C4-2B (cell line): ENCODE measurements around the gene PDZRN4.

Source experiments
- H3K27ac ChIP-seq: fragments of 450-650 bp; 2 replicates; pipeline ENCODE4 v1.5.1; 2017
- ZFX ChIP-seq: fragments of 450-650 bp; IDR thresholded peaks from 2 replicates; pipeline ENCODE4 v1.6.1; 2017
- TF ChIP-seq, protein P1 (sequence below): fragments of 450-650 bp; conservative IDR thresholded peaks from 2 replicates; pipeline ENCODE4 v1.5.1; 2017; ENCODE audit warnings: mild to moderate bottlenecking

The PDZRN4 gene

GRCh38 chr12:41548926-41549325 lies 360.8 kb downstream of the PDZRN4 start:
- TF ChIP-seq, protein P1, sequence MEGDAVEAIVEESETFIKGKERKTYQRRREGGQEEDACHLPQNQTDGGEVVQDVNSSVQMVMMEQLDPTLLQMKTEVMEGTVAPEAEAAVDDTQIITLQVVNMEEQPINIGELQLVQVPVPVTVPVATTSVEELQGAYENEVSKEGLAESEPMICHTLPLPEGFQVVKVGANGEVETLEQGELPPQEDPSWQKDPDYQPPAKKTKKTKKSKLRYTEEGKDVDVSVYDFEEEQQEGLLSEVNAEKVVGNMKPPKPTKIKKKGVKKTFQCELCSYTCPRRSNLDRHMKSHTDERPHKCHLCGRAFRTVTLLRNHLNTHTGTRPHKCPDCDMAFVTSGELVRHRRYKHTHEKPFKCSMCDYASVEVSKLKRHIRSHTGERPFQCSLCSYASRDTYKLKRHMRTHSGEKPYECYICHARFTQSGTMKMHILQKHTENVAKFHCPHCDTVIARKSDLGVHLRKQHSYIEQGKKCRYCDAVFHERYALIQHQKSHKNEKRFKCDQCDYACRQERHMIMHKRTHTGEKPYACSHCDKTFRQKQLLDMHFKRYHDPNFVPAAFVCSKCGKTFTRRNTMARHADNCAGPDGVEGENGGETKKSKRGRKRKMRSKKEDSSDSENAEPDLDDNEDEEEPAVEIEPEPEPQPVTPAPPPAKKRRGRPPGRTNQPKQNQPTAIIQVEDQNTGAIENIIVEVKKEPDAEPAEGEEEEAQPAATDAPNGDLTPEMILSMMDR = no peak
- TF ChIP-seq ZFX = no peak
- H3K27ac ChIP-seq = no peak overlapping the region

DNA sequence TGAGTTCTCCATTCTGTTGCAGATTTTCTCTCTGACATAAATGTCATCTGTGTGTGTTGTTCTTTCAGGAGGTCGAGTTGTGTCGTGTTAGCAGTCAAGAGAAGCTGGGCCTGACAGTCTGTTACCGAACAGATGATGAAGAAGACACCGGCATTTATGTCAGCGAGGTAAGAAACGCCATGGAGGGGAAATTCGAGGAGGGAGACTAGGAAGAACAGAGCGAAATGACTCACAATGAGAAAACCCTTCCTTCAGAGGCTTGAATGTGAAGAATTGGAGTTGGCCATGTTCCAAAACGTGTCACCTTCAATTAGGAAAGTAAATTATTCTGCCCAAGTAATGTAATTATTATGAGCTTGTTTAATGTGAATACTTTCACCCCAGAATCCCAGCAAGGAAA lies 364.5 kb downstream of the PDZRN4 start:
- H3K27ac ChIP-seq = no peak overlapping the region
- TF ChIP-seq, protein P1 = no peak
- TF ChIP-seq ZFX = no peak

- TF ChIP-seq, protein P1 = no peak
- TF ChIP-seq ZFX = no peak
- H3K27ac ChIP-seq = no peak overlapping the region
Measured at GRCh38 chr12:41556176-41556575, 368.1 kb downstream of the PDZRN4 start.

GRCh38 chr12:41557344-41557743 lies 369.2 kb downstream of the PDZRN4 start:
- no peak overlapping the region for H3K27ac ChIP-seq
- TF ChIP-seq, protein P1 = no peak
- TF ChIP-seq ZFX = no peak

DNA sequence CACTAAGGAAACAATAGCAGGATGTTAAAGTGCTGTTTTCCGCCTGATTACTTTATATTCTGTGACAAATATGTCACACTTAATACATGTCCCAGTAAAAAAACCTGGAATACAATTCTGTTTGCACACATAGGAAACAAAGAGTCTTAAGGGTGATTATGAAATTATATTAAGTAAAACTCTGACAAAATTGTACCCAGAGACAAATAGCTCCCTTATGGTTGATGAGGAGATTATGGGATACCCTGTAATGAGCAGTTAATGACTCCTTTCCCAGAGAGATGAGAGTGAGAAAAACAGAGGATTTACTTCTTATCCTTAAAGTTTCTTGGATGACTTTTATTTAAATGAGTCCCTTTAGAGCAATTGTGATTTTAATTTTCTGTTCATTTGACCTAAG lies 370.6 kb downstream of the PDZRN4 start:
- H3K27ac ChIP-seq = no peak overlapping the region
- TF ChIP-seq ZFX = no peak
- TF ChIP-seq, protein P1 = no peak

DNA sequence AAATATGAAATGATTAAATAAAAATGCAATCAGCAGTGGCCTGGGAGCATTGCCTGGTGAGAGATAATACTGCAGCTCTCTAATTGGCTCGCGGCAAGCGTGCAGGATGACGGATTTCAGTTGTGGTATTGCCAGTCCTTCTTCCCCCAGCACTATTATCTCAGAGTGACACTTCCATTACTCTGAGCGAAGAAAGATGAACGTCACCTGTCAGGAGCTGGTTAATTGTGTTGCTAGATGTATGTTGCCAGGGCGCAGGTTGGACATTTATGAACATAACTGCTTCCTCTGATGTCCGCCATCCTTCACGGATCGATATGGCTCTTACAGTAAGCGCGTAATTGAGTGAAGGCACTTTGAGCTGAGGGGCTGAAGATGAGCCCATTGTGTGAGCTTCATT lies 374.9 kb downstream of the PDZRN4 start:
- no peak for TF ChIP-seq ZFX
- TF ChIP-seq, protein P1 = no peak

GRCh38 chr12:41564816-41565215 lies 376.7 kb downstream of the PDZRN4 start:
- TF ChIP-seq, protein P1 = peak; percentile 40
- no peak for TF ChIP-seq ZFX
- H3K27ac ChIP-seq = no peak overlapping the region

More for the DNA sequence above, 374.9 kb downstream of the PDZRN4 start:
- no peak overlapping the region for H3K27ac ChIP-seq
